Neural crest cell (in vitro differentiated cells): ENCODE data around the gene DTX2. TPM values are rescaled to one million over a fixed set of nuclear protein-coding genes. Genes with fewer than 3 reads are reported as not detected.

Experiments
- total RNA-seq: library from RNA; stranded (reverse); gene quantifications from 2 replicates; pipeline ENCODE4 v1.2.1, GENCODE V29; 2021

The DTX2 gene
- total RNA-seq, 1 donor from 2014 or later: 24.2 TPM

Other genes starting within 250 kb of the DTX2 start
- 57.1 and 67.2 TPM in 2 replicates for gene HSPB1, start 159.0 kb upstream of the DTX2 start, total RNA-seq
- gene YWHAG, start 102.7 kb upstream of the DTX2 start, total RNA-seq: 200 and 209 TPM in 2 replicates
- 1.0 and 1.1 TPM in 2 replicates for gene SSC4D, start 52.0 kb upstream of the DTX2 start, total RNA-seq
- gene ZP3, start 36.8 kb upstream of the DTX2 start, total RNA-seq: 0.49 TPM in 1 of 2 replicates, not detected in the other
- 0.77 TPM in 1 of 2 replicates, not detected in the other for gene UPK3B, start 48.8 kb downstream of the DTX2 start, total RNA-seq
- gene SPDYE16, start 81.6 kb downstream of the DTX2 start, total RNA-seq: 0.35 TPM in 1 of 2 replicates, not detected in the other
- gene POMZP3, start 165.6 kb downstream of the DTX2 start, total RNA-seq: 9.4 and 9.8 TPM in 2 replicates